MM.1S (cell line): ENCODE data around the gene RTCA.

Experiments
- DNase-seq: peaks from one replicate; pipeline ENCODE4 v3.0.0-alpha.2; 2015
- H2AFZ ChIP-seq: fragments of 300-600 bp; sonication (generic); 2 replicates; pipeline ENCODE4 v1.6.0; 2016; ENCODE audit warnings: antibody characterized with exemption, low read length
- H3F3A ChIP-seq: fragments of 300-600 bp; sonication (generic); 2 replicates; pipeline ENCODE4 v1.6.1; 2016; ENCODE audit warnings: mild to moderate bottlenecking, antibody characterized with exemption, low read length, moderate library complexity, mixed read lengths; ENCODE audit not compliant: insufficient read depth
- H3K27ac ChIP-seq: fragments of 300-600 bp; sonication (generic); 2 replicates; pipeline ENCODE4 v1.5.1; 2016; ENCODE audit warnings: mild to moderate bottlenecking, low read length
- H3K27me3 ChIP-seq: fragments of 300-600 bp; sonication (generic); replicated peaks from 2 replicates; pipeline ENCODE4 v1.6.0; 2016; ENCODE audit warnings: low read length; ENCODE audit not compliant: insufficient read depth
- H3K36me3 ChIP-seq: fragments of 300-600 bp; sonication (generic); replicated peaks from 2 replicates; pipeline ENCODE4 v1.6.1; 2016; ENCODE audit warnings: mild to moderate bottlenecking, low read length, mixed read lengths; ENCODE audit not compliant: insufficient read depth
- H3K4me1 ChIP-seq: fragments of 300-600 bp; sonication (generic); 2 replicates; pipeline ENCODE4 v1.6.1; 2016; ENCODE audit warnings: low read length, mixed read lengths
- H3K4me2 ChIP-seq: fragments of 300-600 bp; sonication (generic); 2 replicates; pipeline ENCODE4 v1.6.0; 2016; ENCODE audit warnings: low read depth, low read length
- H3K4me3 ChIP-seq: fragments of 300-600 bp; sonication (generic); 2 replicates; pipeline ENCODE4 v1.5.1; 2016; ENCODE audit warnings: low read length, mixed read lengths
- H3K79me2 ChIP-seq: fragments of 300-600 bp; sonication (generic); 2 replicates; pipeline ENCODE4 v1.6.1; 2016; ENCODE audit warnings: mixed run types, low read length, mixed read lengths
- H3K9ac ChIP-seq: fragments of 300-600 bp; sonication (generic); 2 replicates; pipeline ENCODE4 v1.6.1; 2016; ENCODE audit warnings: low read length, mixed read lengths
- H3K9me2 ChIP-seq: fragments of 300-600 bp; sonication (generic); replicated peaks from 2 replicates; pipeline ENCODE4 v1.6.1; 2016; ENCODE audit warnings: mild to moderate bottlenecking, low read length, mixed read lengths; ENCODE audit not compliant: insufficient read depth
- H3K9me3 ChIP-seq: fragments of 300-600 bp; sonication (generic); replicated peaks from 2 replicates; pipeline ENCODE4 v1.6.1; 2016; ENCODE audit warnings: mild to moderate bottlenecking, low read length, mixed read lengths; ENCODE audit not compliant: insufficient read depth
- H4K20me1 ChIP-seq: fragments of 300-600 bp; sonication (generic); 2 replicates; pipeline ENCODE4 v1.6.1; 2016; ENCODE audit warnings: mild to moderate bottlenecking, low read length, moderate library complexity, mixed read lengths; ENCODE audit not compliant: insufficient read depth
- EZH2 ChIP-seq: fragments of 300-600 bp; sonication (generic); optimal IDR thresholded peaks from 2 replicates; pipeline ENCODE3; 2017; ENCODE audit warnings: low read depth, mild to moderate bottlenecking, antibody characterized with exemption, low read length, mixed read lengths
- EZH2phosphoT487 ChIP-seq: fragments of 300-600 bp; sonication (generic); IDR thresholded peaks from 2 replicates; pipeline ENCODE4 v1.6.1; 2018; ENCODE audit warnings: antibody characterized with exemption, low read length
- TF ChIP-seq, protein P1 (sequence below): fragments of 300-600 bp; sonication (generic); IDR thresholded peaks from 2 replicates; pipeline ENCODE4 v1.5.1; 2016; ENCODE audit warnings: antibody characterized with exemption, low read length, mixed read lengths

RTCA gene

DNA sequence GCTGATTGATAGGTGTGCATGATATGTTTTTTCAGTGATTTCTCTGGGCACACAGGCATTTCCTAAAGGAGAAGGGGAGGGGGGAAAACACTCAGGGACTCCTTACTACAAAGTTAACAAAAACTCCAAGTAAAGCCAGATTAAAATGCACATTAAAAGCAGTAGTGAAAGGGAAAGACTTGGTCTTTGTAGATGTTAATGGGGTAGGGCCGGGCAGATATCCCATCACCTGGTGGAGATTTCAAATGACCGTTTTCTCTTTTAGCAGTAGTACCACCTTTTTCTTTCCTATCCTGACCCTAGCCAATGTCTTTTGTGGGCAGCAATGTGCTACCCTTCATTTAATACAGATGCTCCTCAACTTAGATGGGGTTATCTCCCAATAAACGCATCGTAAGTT, 32.5 kb downstream of the RTCA start:
- Histone ChIP-seq H3K4me1 (no peaks in the 10 kb centered on the region), H3K4me2 (no peak overlapping the region), H4K20me1 (no peaks in the 10 kb centered on the region), H3K9me3 (no peaks in the 10 kb centered on the region), H3K4me3 (no peak overlapping the region), H3K9ac (no peak overlapping the region), H3F3A (no peaks in the 10 kb centered on the region), H3K9me2 (no peaks in the 10 kb centered on the region), H2AFZ (no peak overlapping the region), H3K79me2 (no peaks in the 10 kb centered on the region), H3K27me3 (no peaks in the 10 kb centered on the region), H3K27ac (no peak overlapping the region), H3K36me3 (no peaks in the 10 kb centered on the region)
- TF ChIP-seq EZH2 (no peak), EZH2phosphoT487 (no peak)
- TF ChIP-seq, protein P1, sequence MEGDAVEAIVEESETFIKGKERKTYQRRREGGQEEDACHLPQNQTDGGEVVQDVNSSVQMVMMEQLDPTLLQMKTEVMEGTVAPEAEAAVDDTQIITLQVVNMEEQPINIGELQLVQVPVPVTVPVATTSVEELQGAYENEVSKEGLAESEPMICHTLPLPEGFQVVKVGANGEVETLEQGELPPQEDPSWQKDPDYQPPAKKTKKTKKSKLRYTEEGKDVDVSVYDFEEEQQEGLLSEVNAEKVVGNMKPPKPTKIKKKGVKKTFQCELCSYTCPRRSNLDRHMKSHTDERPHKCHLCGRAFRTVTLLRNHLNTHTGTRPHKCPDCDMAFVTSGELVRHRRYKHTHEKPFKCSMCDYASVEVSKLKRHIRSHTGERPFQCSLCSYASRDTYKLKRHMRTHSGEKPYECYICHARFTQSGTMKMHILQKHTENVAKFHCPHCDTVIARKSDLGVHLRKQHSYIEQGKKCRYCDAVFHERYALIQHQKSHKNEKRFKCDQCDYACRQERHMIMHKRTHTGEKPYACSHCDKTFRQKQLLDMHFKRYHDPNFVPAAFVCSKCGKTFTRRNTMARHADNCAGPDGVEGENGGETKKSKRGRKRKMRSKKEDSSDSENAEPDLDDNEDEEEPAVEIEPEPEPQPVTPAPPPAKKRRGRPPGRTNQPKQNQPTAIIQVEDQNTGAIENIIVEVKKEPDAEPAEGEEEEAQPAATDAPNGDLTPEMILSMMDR = no peak
- DNase-seq = no peak

DNA sequence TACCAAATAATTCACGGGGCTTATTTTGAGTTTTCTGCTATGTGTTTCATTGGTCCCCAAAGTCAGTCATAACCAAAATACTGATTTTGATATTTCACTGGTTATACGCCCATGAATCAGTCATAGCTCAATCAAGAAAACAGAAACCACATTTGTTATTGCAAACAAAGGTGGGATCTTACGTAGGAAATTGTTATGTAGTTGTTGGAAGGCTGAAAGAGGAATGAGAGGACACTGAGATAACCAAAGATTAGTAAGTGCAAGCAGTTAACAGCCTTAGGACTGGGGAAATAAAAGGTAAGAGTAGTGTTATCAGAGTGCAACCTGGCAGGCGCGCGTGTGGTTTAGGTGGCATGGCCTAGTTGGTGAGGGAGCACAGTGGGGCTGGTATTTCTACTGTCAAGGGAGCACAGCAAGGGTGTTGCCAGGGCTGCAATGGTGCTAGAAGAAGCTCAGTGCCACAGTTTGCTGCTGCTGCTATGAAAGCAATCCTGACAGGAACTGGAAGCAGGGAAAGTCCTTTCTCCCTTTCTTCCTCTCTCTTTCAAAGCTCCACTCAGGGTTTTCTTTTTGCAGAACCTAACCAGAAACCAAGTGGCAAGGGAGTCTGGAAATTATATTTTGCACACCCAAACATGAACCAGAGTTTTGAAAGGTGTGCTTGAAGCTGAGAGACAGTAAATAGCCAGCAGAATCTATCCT, 33.7 kb downstream of the RTCA start:
- H3K79me2 ChIP-seq = no peaks in the 10 kb centered on the region
- no peak overlapping the region for H3K9ac ChIP-seq
- no peaks in the 10 kb centered on the region for H3K4me1 ChIP-seq
- no peaks in the 10 kb centered on the region for H4K20me1 ChIP-seq
- no peaks in the 10 kb centered on the region for H3K9me2 ChIP-seq
- no peak overlapping the region for H3K4me3 ChIP-seq
- no peaks in the 10 kb centered on the region for H3K36me3 ChIP-seq
- no peak overlapping the region for H3K27ac ChIP-seq
- H3K4me2 ChIP-seq = no peak overlapping the region
- TF ChIP-seq, protein P1 = no peak
- no peak for TF ChIP-seq EZH2phosphoT487
- TF ChIP-seq EZH2 = no peak
- no peaks in the 10 kb centered on the region for H3K9me3 ChIP-seq
- no peak for DNase-seq
- no peak overlapping the region for H2AFZ ChIP-seq
- H3K27me3 ChIP-seq = no peaks in the 10 kb centered on the region
- H3F3A ChIP-seq = no peaks in the 10 kb centered on the region

DNA sequence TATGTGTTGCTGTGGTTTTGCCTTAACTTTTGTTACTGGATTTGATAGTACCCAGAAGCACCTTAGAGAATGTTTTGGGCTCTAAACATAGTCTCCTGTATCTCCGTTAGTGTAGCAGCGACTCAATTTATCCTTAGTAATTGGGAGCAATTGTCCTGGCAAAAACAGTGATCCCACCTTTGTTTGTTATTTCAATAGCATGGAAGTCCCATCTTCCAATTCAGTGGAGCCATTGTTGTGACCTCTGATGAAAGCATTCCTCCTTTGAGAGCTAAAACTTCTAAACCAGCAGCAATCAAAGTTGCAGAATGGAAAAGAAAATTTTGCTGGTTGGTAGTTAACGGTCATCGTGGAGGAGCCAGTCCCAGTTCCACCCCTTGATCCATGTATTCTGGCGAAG, 34.7 kb downstream of the RTCA start:
- Histone ChIP-seq H3F3A (no peaks in the 10 kb centered on the region), H3K27me3 (no peaks in the 10 kb centered on the region), H3K9ac (no peak overlapping the region), H3K4me3 (no peak overlapping the region), H3K9me3 (no peaks in the 10 kb centered on the region), H3K4me2 (no peak overlapping the region), H3K27ac (no peak overlapping the region), H3K36me3 (no peaks in the 10 kb centered on the region), H2AFZ (no peak overlapping the region), H3K79me2 (no peaks in the 10 kb centered on the region), H3K4me1 (no peaks in the 10 kb centered on the region), H4K20me1 (no peaks in the 10 kb centered on the region), H3K9me2 (no peaks in the 10 kb centered on the region)
- TF ChIP-seq EZH2phosphoT487 (no peak), EZH2 (no peak)
- TF ChIP-seq, protein P1 = no peak
- no peak for DNase-seq
